Measurements from ENCODE around the gene THSD7A.

GRCh38 chr7:11591943-11592342, 240.1 kb downstream of the THSD7A start:
- TF ChIP-seq, protein P1, sequence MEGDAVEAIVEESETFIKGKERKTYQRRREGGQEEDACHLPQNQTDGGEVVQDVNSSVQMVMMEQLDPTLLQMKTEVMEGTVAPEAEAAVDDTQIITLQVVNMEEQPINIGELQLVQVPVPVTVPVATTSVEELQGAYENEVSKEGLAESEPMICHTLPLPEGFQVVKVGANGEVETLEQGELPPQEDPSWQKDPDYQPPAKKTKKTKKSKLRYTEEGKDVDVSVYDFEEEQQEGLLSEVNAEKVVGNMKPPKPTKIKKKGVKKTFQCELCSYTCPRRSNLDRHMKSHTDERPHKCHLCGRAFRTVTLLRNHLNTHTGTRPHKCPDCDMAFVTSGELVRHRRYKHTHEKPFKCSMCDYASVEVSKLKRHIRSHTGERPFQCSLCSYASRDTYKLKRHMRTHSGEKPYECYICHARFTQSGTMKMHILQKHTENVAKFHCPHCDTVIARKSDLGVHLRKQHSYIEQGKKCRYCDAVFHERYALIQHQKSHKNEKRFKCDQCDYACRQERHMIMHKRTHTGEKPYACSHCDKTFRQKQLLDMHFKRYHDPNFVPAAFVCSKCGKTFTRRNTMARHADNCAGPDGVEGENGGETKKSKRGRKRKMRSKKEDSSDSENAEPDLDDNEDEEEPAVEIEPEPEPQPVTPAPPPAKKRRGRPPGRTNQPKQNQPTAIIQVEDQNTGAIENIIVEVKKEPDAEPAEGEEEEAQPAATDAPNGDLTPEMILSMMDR (IDR thresholded peaks at IDR 0.05) = no peak
- TF ChIP-seq POLR2A (IDR thresholded peaks at IDR 0.05) = no peak

All from lower leg skin (tissue), 3 donors.